ENCODE measurements around the gene MYO18B. TPM values are rescaled to one million over a fixed set of nuclear protein-coding genes. Genes with fewer than 3 reads are reported as not detected.

The MYO18B gene
- total and polyA plus RNA-seq, 2 donors (not counting 3 experiments of a cell fraction or from before 2014, with no cell fraction given), result 0.01 TPM; not detected in 1

GRCh38 chr22:25895678-25896077 is 153.7 kb downstream of the MYO18B start:
- FAIRE-seq (no peak), DNase-seq (ENCODE audit: low read depth, low spot score) (no peak)
- ChIA-PET POLR2A (no interaction called here), CTCF (no interaction called here)
- dilution Hi-C loops (cut with MboI; ENCODE audit: extremely low pct_ligation_motif_present, low sequenced_read_pairs) (no loop called here), intact Hi-C loops (cut with micrococcal nuclease) (no loop called here)
- Histone ChIP-seq H2AFZ (ENCODE audit: low read depth, low read length) (no peak overlapping the region), H3K9me1 (replicated peaks; ENCODE audit: control insufficient read depth, extremely low read depth, insufficient read depth, low read length) (no peaks in the 10 kb centered on the region), H3K36me3 (ENCODE audit: control insufficient read depth in 2 of 2, extremely low read depth in 1 of 2, insufficient read depth in 2 of 2, low read length in 2 of 2) (no peaks in the 10 kb centered on the region), H3K79me2 (ENCODE audit: control insufficient read depth, insufficient read depth, low read length) (no peaks in the 10 kb centered on the region), H3K9ac (replicated peaks; ENCODE audit: extremely low read depth, insufficient read depth, low read length) (no peak overlapping the region), H3K27ac (ENCODE audit: insufficient read depth, low read depth, low read length) (no peak overlapping the region), H3K4me1 (ENCODE audit: control insufficient read depth, extremely low read depth, insufficient read depth, low read length) (no peaks in the 10 kb centered on the region), H4K20me1 (replicated peaks; ENCODE audit: control insufficient read depth, extremely low read depth, insufficient read depth, low read length) (no peaks in the 10 kb centered on the region), H3K27me3 (ENCODE audit: control insufficient read depth in 2 of 2, insufficient read depth in 2 of 2, low read length in 2 of 2) (no peaks in the 10 kb centered on the region), H3K4me3 (replicated peaks in 1 of 3; ENCODE audit: insufficient read depth in 1 of 3, low read depth in 1 of 3, low read length in 3 of 3) (no peak overlapping the region), H3K9me3 (replicated peaks; ENCODE audit: control insufficient read depth, insufficient read depth, low read length) (no peaks in the 10 kb centered on the region), H3K4me2 (ENCODE audit: insufficient read depth, low read length) (no peak overlapping the region)
- no TSS peak for BruUV-seq (replicated peaks)
- TF ChIP-seq, protein P1, sequence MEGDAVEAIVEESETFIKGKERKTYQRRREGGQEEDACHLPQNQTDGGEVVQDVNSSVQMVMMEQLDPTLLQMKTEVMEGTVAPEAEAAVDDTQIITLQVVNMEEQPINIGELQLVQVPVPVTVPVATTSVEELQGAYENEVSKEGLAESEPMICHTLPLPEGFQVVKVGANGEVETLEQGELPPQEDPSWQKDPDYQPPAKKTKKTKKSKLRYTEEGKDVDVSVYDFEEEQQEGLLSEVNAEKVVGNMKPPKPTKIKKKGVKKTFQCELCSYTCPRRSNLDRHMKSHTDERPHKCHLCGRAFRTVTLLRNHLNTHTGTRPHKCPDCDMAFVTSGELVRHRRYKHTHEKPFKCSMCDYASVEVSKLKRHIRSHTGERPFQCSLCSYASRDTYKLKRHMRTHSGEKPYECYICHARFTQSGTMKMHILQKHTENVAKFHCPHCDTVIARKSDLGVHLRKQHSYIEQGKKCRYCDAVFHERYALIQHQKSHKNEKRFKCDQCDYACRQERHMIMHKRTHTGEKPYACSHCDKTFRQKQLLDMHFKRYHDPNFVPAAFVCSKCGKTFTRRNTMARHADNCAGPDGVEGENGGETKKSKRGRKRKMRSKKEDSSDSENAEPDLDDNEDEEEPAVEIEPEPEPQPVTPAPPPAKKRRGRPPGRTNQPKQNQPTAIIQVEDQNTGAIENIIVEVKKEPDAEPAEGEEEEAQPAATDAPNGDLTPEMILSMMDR (IDR thresholded peaks at IDR 0.05; ENCODE audit: extremely low read depth in 1 of 2, insufficient read depth in 1 of 2, low read depth in 1 of 2, low read length in 2 of 2), result no peak
- TF ChIP-seq JUN (IDR thresholded peaks at IDR 0.05; ENCODE audit: borderline replicate concordance, insufficient read depth, insufficient read length, low read depth) (no peak), EZH2 (IDR thresholded peaks at IDR 0.05; ENCODE audit: borderline replicate concordance, low read depth, low read length, severe bottlenecking) (no peak), POLR2AphosphoS5 (IDR thresholded peaks at IDR 0.05; ENCODE audit: insufficient read depth, low read depth, low read length) (no peak), FOS (IDR thresholded peaks at IDR 0.05; ENCODE audit: borderline replicate concordance, insufficient read depth, low read length) (no peak), MAX (IDR thresholded peaks at IDR 0.05; ENCODE audit: insufficient read depth, insufficient read length) (no peak), GATA2 (IDR thresholded peaks at IDR 0.05; ENCODE audit: insufficient read depth, insufficient read length, low read depth, low read length) (no peak), POLR2A (IDR thresholded peaks at IDR 0.05; ENCODE audit: low read depth, low read length) (no peak), MYC (IDR thresholded peaks at IDR 0.05; ENCODE audit: low read depth, low read length) (no peak)

All from endothelial cell of umbilical vein (primary cell).